PC-3 (cell line): ENCODE measurements around the gene PEX11A. TPM values are rescaled to one million over a fixed set of nuclear protein-coding genes. Genes with fewer than 3 reads are reported as not detected.

ENCODE experiments used
- ATAC-seq: fragments of 200-7000 bp; cut with Tn5 transposase; 2 replicates; pipeline ENCODE4 v1.9.1; 2020; ENCODE audit warnings: mild to moderate bottlenecking, moderate library complexity
- BruUV-seq: library from RNA; stranded (reverse); fragments of 400-500 nt; replicated peaks from 2 replicates; lab custom pipeline; 2021; lab: Mats Ljungman, UMichigan
- CTCF ChIA-PET: fragments of 300-600 bp; sonication (Branson Sonifier 250); formaldehyde crosslinking; loops from one replicate; lab custom pipeline; 2022; ENCODE audit warnings: antibody characterized with exemption; lab: Charles Lee
- POLR2A ChIA-PET: fragments of 300-600 bp; sonication (Branson Sonifier 250); formaldehyde crosslinking; loops from one replicate; lab custom pipeline; 2022; ENCODE audit warnings: antibody characterized with exemption; ENCODE audit not compliant: unreplicated experiment; lab: Charles Lee
- DNase-seq: peaks from one replicate; pipeline ENCODE4 v3.0.0-alpha.2; 2015
- H2AFZ ChIP-seq: fragments of 300-600 bp; sonication (generic); 2 replicates; pipeline ENCODE4 v1.6.0; 2016; ENCODE audit warnings: antibody characterized with exemption, low read length
- H3F3A ChIP-seq: fragments of 300-600 bp; sonication (generic); one replicate; pipeline ENCODE4 v1.6.0; 2017; ENCODE audit warnings: antibody characterized with exemption, low read length, control low read depth, mild to moderate bottlenecking; ENCODE audit not compliant: unreplicated experiment
- H3K27ac ChIP-seq: fragments of 300-600 bp; sonication (generic); 2 replicates; pipeline ENCODE4 v1.5.1; 2016; ENCODE audit warnings: mild to moderate bottlenecking, low read length
- H3K27me3 ChIP-seq: fragments of 300-600 bp; sonication (generic); 2 replicates; pipeline ENCODE4 v1.6.1; 2016; ENCODE audit warnings: low read length, mixed read lengths
- H3K36me3 ChIP-seq: fragments of 300-600 bp; sonication (generic); 2 replicates; pipeline ENCODE4 v1.6.1; 2016; ENCODE audit warnings: low read depth, mixed run types, low read length, mixed read lengths
- H3K4me1 ChIP-seq: fragments of 300-600 bp; sonication (generic); 2 replicates; pipeline ENCODE4 v1.5.1; 2016; ENCODE audit warnings: low read length; ENCODE audit not compliant: insufficient read depth
- H3K4me2 ChIP-seq: fragments of 300-600 bp; sonication (generic); 2 replicates; pipeline ENCODE4 v1.6.0; 2016; ENCODE audit warnings: low read length
- H3K4me3 ChIP-seq: fragments of 300-600 bp; sonication (generic); 2 replicates; pipeline ENCODE4 v1.5.1; 2016; ENCODE audit warnings: mild to moderate bottlenecking, low read length, mixed read lengths
- H3K79me2 ChIP-seq: fragments of 300-600 bp; sonication (generic); 2 replicates; pipeline ENCODE4 v1.6.1; 2017; ENCODE audit warnings: low read length, mixed read lengths
- H3K9ac ChIP-seq: fragments of 300-600 bp; sonication (generic); 2 replicates; pipeline ENCODE4 v1.6.0; 2016; ENCODE audit warnings: mild to moderate bottlenecking, low read length
- H3K9me2 ChIP-seq: fragments of 300-600 bp; sonication (generic); replicated peaks from 2 replicates; pipeline ENCODE4 v1.6.1; 2016; ENCODE audit warnings: mixed run types, low read length, mixed read lengths
- H3K9me3 ChIP-seq: fragments of 300-600 bp; sonication (generic); 2 replicates; pipeline ENCODE4 v1.6.1; 2016; ENCODE audit warnings: low read length, mixed read lengths
- H4K20me1 ChIP-seq: fragments of 300-600 bp; sonication (generic); 2 replicates; pipeline ENCODE4 v1.6.1; 2016; ENCODE audit warnings: low read length, mixed read lengths
- EZH2 ChIP-seq: fragments of 300-600 bp; sonication (generic); IDR thresholded peaks from one replicate; pipeline ENCODE4 v1.6.1; 2017; ENCODE audit warnings: antibody characterized with exemption, mild to moderate bottlenecking, low read length; ENCODE audit not compliant: unreplicated experiment
- EZH2phosphoT487 ChIP-seq: fragments of 300-600 bp; sonication (generic); IDR thresholded peaks from 2 replicates; pipeline ENCODE4 v1.6.1; 2018; ENCODE audit warnings: mild to moderate bottlenecking, antibody characterized with exemption, low read length, borderline replicate concordance
- intact Hi-C: fragments of 100-400 bp; cut with micrococcal nuclease; formaldehyde crosslinking; loops from 2 replicates; pipeline ENCODE4 v1.9.0; 2023
- total RNA-seq: library from RNA; depleted of rRNA; stranded (reverse); fragments of >200 nt; gene quantifications from 2 replicates; pipeline ENCODE4 v1.2.3, GENCODE V29; 2014
- TF ChIP-seq, protein P1 (sequence below): fragments of 300-600 bp; sonication (generic); conservative IDR thresholded peaks from 2 replicates; pipeline ENCODE4 v1.5.1; 2017; ENCODE audit warnings: antibody characterized with exemption, low read depth, mild to moderate bottlenecking, low read length

The PEX11A gene
- total RNA-seq, 1 experiment from 2014 or later: 9.7 TPM

DNA sequence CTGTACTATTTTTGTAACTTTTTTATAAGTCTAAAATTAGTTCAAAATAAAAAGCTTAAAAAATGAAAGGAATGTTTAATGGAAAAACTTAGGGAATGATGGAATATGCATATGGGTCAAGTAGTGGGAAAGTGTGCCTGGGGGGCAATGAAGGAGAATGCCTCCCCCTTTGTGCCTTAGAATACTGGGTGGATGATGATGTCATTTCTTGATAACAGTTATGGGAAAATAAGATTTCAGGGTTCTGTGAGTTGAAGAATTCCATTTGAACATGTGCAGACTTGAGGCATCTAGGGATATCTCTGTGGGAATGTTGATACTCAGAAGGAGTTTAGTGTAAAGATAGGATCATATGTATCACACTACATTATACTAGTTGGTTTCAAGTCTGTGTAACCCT, 13.9 kb upstream of the PEX11A start:
- ChIA-PET CTCF (no interaction called here), POLR2A (no interaction called here)
- no peaks in the 10 kb centered on the region for H3K4me1 ChIP-seq
- no peak overlapping the region for H2AFZ ChIP-seq
- H3K4me3 ChIP-seq: no peak overlapping the region
- no peak for ATAC-seq
- no peaks in the 10 kb centered on the region for H3K9me2 ChIP-seq
- no peak for DNase-seq
- no peaks in the 10 kb centered on the region for H3K36me3 ChIP-seq
- H3K9me3 ChIP-seq: no peaks in the 10 kb centered on the region
- no peaks in the 10 kb centered on the region for H3K79me2 ChIP-seq
- no peaks in the 10 kb centered on the region for H3F3A ChIP-seq
- H3K27ac ChIP-seq: no peak overlapping the region
- no TSS peak for BruUV-seq
- no peaks in the 10 kb centered on the region for H3K27me3 ChIP-seq
- no peaks in the 10 kb centered on the region for H4K20me1 ChIP-seq
- H3K9ac ChIP-seq: no peak overlapping the region
- H3K4me2 ChIP-seq: no peak overlapping the region
- TF ChIP-seq EZH2phosphoT487: no peak
- TF ChIP-seq, protein P1, sequence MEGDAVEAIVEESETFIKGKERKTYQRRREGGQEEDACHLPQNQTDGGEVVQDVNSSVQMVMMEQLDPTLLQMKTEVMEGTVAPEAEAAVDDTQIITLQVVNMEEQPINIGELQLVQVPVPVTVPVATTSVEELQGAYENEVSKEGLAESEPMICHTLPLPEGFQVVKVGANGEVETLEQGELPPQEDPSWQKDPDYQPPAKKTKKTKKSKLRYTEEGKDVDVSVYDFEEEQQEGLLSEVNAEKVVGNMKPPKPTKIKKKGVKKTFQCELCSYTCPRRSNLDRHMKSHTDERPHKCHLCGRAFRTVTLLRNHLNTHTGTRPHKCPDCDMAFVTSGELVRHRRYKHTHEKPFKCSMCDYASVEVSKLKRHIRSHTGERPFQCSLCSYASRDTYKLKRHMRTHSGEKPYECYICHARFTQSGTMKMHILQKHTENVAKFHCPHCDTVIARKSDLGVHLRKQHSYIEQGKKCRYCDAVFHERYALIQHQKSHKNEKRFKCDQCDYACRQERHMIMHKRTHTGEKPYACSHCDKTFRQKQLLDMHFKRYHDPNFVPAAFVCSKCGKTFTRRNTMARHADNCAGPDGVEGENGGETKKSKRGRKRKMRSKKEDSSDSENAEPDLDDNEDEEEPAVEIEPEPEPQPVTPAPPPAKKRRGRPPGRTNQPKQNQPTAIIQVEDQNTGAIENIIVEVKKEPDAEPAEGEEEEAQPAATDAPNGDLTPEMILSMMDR: no peak
- no peak for TF ChIP-seq EZH2
- intact Hi-C loops: no loop called here

DNA sequence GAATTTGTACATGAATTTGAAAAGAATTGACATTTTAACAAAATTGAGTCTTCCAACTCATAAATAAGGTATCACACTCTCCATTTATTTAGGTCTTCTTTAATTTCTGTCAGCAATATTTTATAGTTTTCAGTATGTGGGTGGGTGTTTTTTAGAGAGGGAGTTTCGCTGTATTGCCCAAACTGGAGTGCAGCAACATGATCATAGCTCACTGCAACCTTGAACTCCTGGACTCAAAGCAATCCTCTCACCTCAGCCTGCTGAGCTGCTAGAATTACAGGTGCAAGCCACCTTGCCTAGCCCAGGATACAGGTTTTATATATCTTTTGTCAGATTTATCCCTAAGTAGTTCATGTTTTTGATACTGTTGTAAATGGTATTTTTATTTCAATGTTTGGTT, 4.6 kb upstream of the PEX11A start:
- intact Hi-C loops: no loop called here
- no peak for TF ChIP-seq EZH2phosphoT487
- TF ChIP-seq EZH2: no peak
- TF ChIP-seq, protein P1: no peak
- Histone ChIP-seq H3K79me2 (peaks cover 3% of the 10 kb centered on the region), H3K4me2 (no peak overlapping the region), H3K27ac (no peak overlapping the region), H3K4me1 (no peaks in the 10 kb centered on the region), H3K27me3 (no peaks in the 10 kb centered on the region), H3K4me3 (no peak overlapping the region), H3K36me3 (no peaks in the 10 kb centered on the region), H3K9me2 (no peaks in the 10 kb centered on the region), H3F3A (no peaks in the 10 kb centered on the region), H3K9ac (no peak overlapping the region), H4K20me1 (no peaks in the 10 kb centered on the region), H2AFZ (no peak overlapping the region), H3K9me3 (no peaks in the 10 kb centered on the region)
- DNase-seq (no peak), ATAC-seq (no peak)
- ChIA-PET POLR2A (no interaction called here), CTCF (no interaction called here)
- no TSS peak for BruUV-seq

DNA sequence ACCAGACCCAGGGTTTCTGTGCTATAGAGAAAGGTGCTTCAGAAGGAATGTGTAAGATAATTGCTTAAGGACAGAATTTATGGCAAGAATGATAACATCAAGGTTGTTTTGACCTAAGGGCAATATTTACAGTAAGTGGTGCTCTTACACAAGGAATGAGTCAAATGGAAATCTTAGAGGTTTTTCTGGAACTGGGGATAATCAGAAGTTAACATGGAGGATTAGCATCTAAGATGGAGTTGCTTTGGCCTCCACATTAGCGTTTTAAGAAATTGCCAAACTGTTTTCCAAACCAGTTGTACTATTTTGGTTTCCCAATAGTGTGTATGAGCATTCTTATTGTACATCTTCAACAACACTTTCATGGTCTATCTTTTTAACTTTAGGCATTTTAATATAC, 3.1 kb upstream of the PEX11A start:
- no peaks in the 10 kb centered on the region for H3K27me3 ChIP-seq
- H4K20me1 ChIP-seq: no peaks in the 10 kb centered on the region
- no peak overlapping the region for H3K4me2 ChIP-seq
- no peaks in the 10 kb centered on the region for H3K36me3 ChIP-seq
- no peak overlapping the region for H3K9ac ChIP-seq
- POLR2A ChIA-PET: no interaction called here
- H3K27ac ChIP-seq: no peak overlapping the region
- no peaks in the 10 kb centered on the region for H3K9me2 ChIP-seq
- ATAC-seq (no peak), DNase-seq (peak; percentile 23)
- peaks cover 17% of the 10 kb centered on the region for H3K79me2 ChIP-seq
- no peak for TF ChIP-seq EZH2phosphoT487
- intact Hi-C loops: no loop called here
- BruUV-seq: no TSS peak
- peaks cover 9% of the 10 kb centered on the region for H3K4me1 ChIP-seq
- no peak overlapping the region for H2AFZ ChIP-seq
- H3K4me3 ChIP-seq: no peak overlapping the region
- CTCF ChIA-PET: no interaction called here
- no peaks in the 10 kb centered on the region for H3F3A ChIP-seq
- H3K9me3 ChIP-seq: no peaks in the 10 kb centered on the region
